DMS79 (cell line): ENCODE data around the gene PRKCG.

Source experiments
- DNase-seq: peaks from one replicate; lab custom pipeline; 2025; lab: John Stamatoyannopoulos, UW

PRKCG gene

DNA sequence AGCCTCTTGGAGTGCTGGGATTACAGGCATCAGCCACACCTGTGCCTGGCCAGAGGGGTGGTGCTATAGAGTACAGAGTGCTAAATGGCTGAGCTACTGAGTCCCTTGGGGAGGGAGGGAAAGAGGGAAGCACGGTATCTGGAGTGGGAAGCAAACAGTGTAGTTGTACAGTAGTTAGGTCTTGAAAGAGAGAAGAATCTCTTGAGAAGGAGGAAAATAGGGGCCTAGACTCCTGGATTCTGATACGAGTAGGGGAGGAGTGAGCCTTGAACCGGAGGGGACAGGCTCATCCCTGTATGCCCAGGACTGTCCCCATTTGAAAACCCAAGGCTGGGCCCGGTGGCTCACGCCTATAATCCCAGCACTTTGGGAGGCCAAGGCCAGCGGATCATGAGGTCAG lies 9.2 kb upstream of the PRKCG start:
- DNase-seq: no peak

DNA sequence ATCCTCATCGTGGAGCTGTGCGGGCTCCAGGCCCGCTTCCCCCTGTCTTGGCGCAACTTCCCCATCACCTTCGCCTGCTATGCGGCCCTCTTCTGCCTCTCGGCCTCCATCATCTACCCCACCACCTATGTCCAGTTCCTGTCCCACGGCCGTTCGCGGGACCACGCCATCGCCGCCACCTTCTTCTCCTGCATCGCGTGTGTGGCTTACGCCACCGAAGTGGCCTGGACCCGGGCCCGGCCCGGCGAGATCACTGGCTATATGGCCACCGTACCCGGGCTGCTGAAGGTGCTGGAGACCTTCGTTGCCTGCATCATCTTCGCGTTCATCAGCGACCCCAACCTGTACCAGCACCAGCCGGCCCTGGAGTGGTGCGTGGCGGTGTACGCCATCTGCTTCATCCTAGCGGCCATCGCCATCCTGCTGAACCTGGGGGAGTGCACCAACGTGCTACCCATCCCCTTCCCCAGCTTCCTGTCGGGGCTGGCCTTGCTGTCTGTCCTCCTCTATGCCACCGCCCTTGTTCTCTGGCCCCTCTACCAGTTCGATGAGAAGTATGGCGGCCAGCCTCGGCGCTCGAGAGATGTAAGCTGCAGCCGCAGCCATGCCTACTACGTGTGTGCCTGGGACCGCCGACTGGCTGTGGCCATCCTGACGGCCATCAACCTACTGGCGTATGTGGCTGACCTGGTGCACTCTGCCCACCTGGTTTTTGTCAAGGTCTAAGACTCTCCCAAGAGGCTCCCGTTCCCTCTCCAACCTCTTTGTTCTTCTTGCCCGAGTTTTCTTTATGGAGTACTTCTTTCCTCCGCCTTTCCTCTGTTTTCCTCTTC lies 8.0 kb upstream of the PRKCG start:
- DNase-seq: no peak

DNA sequence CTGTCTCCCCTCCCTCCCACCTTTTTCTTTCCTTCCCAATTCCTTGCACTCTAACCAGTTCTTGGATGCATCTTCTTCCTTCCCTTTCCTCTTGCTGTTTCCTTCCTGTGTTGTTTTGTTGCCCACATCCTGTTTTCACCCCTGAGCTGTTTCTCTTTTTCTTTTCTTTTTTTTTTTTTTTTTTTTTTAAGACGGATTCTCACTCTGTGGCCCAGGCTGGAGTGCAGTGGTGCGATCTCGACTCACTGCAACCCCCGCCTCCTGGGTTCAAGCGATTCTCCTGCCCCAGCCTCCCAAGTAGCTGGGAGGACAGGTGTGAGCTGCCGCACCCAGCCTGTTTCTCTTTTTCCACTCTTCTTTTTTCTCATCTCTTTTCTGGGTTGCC lies 7.4 kb upstream of the PRKCG start:
- DNase-seq: no peak

DNA sequence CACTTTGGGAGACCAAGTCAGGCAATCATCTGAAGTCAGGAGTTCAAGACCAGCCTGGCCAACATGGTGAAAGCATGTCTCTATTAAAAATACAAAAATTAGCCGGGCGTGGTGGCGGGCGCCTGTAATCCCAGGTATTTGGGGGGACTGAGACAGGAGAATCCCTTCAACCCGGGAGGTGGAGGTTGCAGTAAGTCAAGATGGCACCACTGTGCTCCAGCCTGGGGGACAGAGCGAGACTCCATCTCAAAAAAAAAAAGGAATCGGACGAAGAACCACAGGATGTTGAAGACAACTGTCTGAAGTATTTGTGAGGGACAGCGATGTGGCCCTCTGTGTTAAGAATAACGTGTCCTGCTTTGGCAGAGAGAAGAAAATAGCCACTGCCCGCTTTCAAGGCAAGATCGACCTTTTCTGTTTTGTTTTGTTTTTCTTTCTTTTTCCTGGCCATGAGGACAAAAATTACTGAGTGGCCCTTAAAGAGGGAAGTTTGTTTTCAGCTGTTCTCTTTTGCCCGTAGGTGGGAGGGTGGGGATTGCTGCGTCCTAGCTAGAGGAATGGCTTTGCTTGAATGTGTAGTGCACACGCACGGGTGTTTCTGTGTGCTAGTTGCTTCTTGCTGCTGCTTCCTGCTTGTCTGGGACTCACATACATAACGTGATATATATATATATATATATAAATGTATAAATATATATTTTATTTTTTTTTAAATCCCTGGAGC lies 6.2 kb upstream of the PRKCG start:
- DNase-seq: no peak

DNA sequence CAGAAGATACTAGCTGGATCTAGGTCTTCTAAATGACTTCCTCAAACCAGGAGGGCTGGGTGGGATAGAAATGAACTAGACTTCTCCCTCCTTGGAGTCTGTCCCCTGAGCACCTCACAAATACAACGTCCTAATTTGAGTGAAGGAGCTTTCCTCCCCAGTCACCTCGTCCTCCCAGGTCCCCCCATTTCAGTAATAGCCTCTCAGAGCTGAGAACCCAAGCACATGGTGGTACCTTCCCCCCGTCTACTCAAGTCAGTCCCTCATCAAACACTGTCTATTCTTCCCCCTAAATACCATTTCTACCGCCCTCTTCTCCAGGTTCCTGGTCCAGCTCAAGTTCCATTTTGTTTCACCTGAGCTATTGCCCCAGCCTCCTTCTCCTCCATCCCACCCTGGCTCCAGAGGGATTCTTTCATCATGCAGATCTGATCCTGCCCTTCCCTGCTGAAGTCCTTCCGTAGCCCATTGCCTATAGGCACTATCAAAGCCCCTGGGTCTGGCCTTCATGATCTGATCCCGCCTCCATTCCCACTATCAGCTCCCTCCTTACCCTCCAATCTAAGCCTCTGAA lies 5.3 kb upstream of the PRKCG start:
- no peak for DNase-seq

- DNase-seq: no peak
Observed at GRCh38 chr19:53877361-53877766, 4.6 kb upstream of the PRKCG start.

- DNase-seq: no peak
Observed at GRCh38 chr19:53878776-53879139, 3.2 kb upstream of the PRKCG start.

- peak; percentile 86 for DNase-seq
Observed at GRCh38 chr19:53879140-53880081, 2.6 kb upstream of the PRKCG start.

DNA sequence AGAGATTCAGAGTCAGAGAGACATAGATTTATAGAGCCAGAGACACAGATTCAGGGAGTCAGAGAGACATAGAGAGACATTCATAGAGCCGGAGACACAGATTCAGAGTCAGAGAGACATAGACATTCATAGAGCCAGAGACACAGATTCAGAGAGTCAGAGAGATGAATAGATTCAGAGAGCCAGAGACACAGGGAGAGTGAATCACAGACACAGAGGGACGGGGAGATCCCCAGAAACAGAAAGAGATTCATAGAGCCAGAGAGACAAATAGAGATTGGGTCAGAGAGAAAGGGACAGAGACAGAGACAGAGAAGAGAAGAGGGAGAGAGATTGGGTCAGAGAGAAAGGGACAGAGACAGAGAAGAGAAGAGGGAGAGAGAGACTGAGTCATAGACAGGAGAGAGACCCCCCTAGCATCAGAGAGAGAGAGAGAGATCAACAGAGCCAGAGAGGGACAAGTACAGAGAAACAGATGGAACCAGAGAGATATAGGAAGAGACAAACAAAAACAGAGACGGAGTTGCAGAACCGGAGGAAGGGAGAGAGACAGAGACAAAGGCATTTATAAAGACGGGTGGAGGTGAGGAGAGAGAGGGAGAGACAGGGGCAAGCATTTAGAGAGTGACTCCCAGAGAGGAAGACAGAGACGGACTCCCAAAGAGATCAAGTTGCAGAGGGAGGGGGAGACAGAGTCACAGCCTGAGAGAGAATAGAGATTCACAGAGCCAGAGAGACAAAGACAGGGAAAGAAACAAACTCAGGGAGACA lies 1.1 kb upstream of the PRKCG start:
- DNase-seq: no peak

DNA sequence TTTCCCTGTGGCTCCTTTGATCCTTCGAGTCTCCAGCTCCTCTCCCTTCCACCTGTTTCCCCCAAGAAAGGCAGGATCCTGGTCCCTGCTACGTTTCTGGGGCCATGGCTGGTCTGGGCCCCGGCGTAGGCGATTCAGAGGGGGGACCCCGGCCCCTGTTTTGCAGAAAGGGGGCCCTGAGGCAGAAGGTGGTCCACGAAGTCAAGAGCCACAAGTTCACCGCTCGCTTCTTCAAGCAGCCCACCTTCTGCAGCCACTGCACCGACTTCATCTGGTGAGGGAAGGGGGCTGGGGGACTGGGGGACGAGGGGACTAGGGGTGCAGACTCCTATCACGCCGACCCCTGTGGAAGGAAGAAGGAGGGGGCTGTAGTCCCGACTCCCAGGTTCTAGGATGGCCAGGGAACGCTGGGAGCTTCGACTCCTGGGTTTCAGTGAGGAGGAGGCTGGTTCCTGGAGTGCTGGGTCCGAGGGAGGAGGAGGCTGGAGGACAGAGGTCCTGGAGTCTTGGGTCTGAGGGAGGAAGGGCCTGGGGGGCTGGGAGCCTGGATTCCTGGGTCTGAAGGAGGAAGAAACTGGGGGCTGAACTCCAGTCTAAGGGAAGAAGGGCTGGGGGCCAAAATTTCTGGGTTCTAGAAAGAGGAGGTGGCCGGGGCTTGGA lies 524 bp downstream of the PRKCG start:
- DNase-seq: no peak

DNA sequence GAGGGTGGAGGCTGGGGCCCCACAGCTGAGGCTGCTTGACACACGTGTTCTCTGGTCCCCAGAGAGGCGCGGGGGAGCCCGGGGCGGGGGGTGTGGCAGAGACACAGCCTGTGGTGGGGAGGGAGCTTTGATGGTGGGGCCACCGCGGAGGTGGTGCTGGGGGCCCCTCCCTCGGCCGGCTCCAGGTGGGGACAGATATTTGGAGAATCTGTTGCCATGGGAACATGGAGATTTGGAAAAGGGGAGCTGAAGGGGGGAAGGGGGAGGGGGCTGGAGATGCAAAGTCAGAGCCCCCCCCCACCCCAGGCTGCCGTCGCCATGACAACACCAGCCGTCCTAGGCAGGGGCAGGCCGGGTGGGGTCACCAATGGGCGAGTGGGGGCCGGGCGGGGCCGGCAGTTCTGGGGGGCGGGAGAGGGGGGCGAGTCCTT lies 1.2 kb downstream of the PRKCG start:
- DNase-seq: no peak

DNA sequence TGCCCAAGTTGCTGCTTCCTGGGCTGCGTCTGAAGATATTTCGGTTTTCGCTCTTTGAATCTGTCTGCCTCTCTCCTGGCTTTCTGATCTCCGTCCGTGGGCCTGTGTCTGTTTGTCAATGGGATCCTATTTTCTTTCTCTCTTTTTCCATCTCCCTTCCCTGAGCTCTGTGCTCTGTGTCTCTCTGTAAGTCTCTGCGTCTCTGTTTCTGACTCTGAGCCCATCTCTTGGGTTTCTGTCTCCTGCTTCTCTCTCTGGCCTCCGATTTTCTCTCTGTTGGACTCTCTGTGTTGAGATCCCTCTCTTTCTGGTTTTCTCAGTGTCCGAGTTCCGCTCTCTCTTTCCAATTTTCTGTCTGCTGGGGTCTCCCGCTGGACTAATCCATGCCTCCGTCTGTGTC lies 1.7 kb downstream of the PRKCG start:
- no peak for DNase-seq

- no peak for DNase-seq
Observed at GRCh38 chr19:53884256-53884655, 2.3 kb downstream of the PRKCG start.

GRCh38 chr19:53885036-53885435 lies 3.0 kb downstream of the PRKCG start:
- DNase-seq: no peak

DNA sequence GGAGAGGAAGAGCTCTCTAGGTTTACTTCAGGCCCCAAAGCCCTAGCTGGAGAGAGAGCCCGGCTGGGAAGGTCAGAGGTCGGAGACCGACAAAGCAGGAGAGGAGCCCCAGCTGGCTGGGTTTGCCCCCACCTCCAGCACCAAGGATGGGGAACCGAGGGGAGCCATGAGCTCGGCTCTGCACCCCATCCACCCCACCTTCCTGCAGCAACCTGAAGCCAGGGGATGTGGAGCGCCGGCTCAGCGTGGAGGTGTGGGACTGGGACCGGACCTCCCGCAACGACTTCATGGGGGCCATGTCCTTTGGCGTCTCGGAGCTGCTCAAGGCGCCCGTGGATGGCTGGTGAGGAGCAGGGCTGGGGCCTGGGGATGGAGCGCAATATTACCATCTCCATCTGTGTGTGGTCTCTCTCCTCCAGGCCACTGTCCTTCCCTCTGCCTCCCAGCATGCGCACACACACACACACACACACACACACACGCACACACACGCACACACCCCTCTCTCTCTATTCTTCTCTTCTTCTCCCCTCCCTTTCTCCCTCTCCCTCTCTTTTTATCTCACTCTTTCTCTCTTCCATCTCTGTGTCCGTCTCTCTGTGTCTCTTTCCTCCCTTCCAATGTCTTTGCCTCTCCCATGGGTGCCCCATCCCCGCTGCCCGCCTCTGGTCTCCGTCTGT lies 10.4 kb downstream of the PRKCG start:
- no peak for DNase-seq

- no peak for DNase-seq
Observed at GRCh38 chr19:53892981-53893325, 11.0 kb downstream of the PRKCG start.

- no peak for DNase-seq
Observed at GRCh38 chr19:53894707-53895106, 12.7 kb downstream of the PRKCG start.

DNA sequence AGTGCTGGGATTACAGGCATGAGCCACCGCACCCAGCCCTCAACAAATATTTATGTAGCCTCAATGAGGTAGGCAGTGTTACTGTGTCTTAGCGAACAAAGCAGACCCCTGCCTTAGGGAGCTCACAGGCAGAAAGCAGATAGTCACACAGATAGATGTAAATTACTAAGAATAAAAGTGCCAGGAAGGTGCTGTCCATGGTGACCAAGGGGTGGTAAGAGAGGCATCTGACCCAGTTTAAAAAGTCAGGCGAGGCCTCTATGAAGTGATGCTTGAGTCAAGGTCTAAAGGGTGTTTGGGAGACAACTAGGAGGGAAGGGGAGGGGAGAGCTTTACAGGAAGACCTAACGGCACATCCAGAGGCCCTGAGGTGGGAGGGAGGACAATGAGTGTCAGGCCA lies 14.7 kb downstream of the PRKCG start:
- DNase-seq: no peak

DNA sequence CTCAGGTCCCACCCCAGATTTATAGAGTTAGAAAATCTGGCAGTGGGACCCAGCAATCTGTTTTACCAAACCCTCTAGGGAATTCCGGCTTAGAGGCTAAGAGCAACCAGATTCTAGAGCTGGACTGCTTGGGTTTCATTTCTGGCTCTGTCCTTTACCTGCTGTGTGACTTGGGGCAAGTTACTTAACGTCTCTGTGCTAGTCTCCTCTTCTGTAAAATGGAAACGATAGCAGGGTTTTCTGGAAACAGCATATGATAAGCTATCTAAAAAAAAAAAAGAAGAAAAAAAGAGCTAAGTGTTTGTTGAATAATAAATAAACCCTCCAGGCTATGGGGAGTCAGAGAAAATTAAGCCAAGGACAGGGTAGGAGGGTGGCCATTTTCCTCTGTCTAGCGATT lies 15.5 kb downstream of the PRKCG start:
- no peak for DNase-seq

GRCh38 chr19:53898166-53898565 lies 16.2 kb downstream of the PRKCG start:
- no peak for DNase-seq
